GM21526 (cell line): ENCODE results near the gene PRIMPOL.
A peak's percentile ranks its signal among the peaks of the same experiment; 100 is the strongest.
"Not testable (repeated sequence)": the region's sequence is repeated elsewhere in the genome, so short reads cannot be mapped to it uniquely, and the experiment has no call there.

Experiments
- ATAC-seq: cut with Tn5 transposase; IDR thresholded peaks from one replicate; pipeline ENCODE4 v1.9.1; 2021; ENCODE audit warnings: moderate library complexity; ENCODE audit not compliant: unreplicated experiment, low FRiP score

Gene PRIMPOL

GRCh38 chr4:184699941-184700340 is 50.4 kb downstream of the PRIMPOL start:
- ATAC-seq: no peak

GRCh38 chr4:184702114-184702513 is 52.6 kb downstream of the PRIMPOL start:
- ATAC-seq: no peak

- ATAC-seq: no peak
Measured at GRCh38 chr4:184705692-184706091, 56.2 kb downstream of the PRIMPOL start.

GRCh38 chr4:184706453-184706852 is 56.9 kb downstream of the PRIMPOL start:
- ATAC-seq: no peak

- ATAC-seq: no peak
Measured at GRCh38 chr4:184712322-184712721, 62.8 kb downstream of the PRIMPOL start.

GRCh38 chr4:184713887-184714286 is 64.3 kb downstream of the PRIMPOL start:
- no peak for ATAC-seq

- ATAC-seq: no peak
Measured at GRCh38 chr4:184715526-184715925, 66.0 kb downstream of the PRIMPOL start.

- no peak for ATAC-seq
Measured at GRCh38 chr4:184719407-184719806, 69.9 kb downstream of the PRIMPOL start.

- ATAC-seq: no peak
Measured at GRCh38 chr4:184721254-184721653, 71.7 kb downstream of the PRIMPOL start.

GRCh38 chr4:184722798-184723197 is 73.3 kb downstream of the PRIMPOL start:
- ATAC-seq: no peak

GRCh38 chr4:184727430-184727829 is 77.9 kb downstream of the PRIMPOL start:
- no peak for ATAC-seq

- no peak for ATAC-seq
Measured at GRCh38 chr4:184728858-184729257, 79.3 kb downstream of the PRIMPOL start.

GRCh38 chr4:184729946-184730345 is 80.4 kb downstream of the PRIMPOL start:
- no peak for ATAC-seq

- ATAC-seq: no peak
Measured at GRCh38 chr4:184731056-184731455, 81.5 kb downstream of the PRIMPOL start.

- no peak for ATAC-seq
Measured at GRCh38 chr4:184732126-184732525, 82.6 kb downstream of the PRIMPOL start.

- peak; percentile 86 for ATAC-seq
Measured at GRCh38 chr4:184733654-184734524, 84.4 kb downstream of the PRIMPOL start, which contains the start of gene CENPU. CENPU (minus strand) TSS chr4:184734096; CDS start chr4:184734062, 34 bp downstream.

GRCh38 chr4:184734758-184735157 is 85.2 kb downstream of the PRIMPOL start:
- no peak for ATAC-seq

GRCh38 chr4:184739575-184739974 is 90.0 kb downstream of the PRIMPOL start:
- not testable (repeated sequence) for ATAC-seq

- no peak for ATAC-seq
Measured at GRCh38 chr4:184740980-184741391, 91.4 kb downstream of the PRIMPOL start.

GRCh38 chr4:184741651-184742050 is 92.1 kb downstream of the PRIMPOL start:
- ATAC-seq: not testable (repeated sequence)

- no peak for ATAC-seq
Measured at GRCh38 chr4:184743650-184744049, 94.1 kb downstream of the PRIMPOL start.

GRCh38 chr4:184744236-184744635 is 94.7 kb downstream of the PRIMPOL start:
- no peak for ATAC-seq
